ENCODE data around the gene TMBIM6.

- TF ChIP-seq, protein P1, sequence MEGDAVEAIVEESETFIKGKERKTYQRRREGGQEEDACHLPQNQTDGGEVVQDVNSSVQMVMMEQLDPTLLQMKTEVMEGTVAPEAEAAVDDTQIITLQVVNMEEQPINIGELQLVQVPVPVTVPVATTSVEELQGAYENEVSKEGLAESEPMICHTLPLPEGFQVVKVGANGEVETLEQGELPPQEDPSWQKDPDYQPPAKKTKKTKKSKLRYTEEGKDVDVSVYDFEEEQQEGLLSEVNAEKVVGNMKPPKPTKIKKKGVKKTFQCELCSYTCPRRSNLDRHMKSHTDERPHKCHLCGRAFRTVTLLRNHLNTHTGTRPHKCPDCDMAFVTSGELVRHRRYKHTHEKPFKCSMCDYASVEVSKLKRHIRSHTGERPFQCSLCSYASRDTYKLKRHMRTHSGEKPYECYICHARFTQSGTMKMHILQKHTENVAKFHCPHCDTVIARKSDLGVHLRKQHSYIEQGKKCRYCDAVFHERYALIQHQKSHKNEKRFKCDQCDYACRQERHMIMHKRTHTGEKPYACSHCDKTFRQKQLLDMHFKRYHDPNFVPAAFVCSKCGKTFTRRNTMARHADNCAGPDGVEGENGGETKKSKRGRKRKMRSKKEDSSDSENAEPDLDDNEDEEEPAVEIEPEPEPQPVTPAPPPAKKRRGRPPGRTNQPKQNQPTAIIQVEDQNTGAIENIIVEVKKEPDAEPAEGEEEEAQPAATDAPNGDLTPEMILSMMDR (IDR thresholded peaks at IDR 0.05): no peak
- TF ChIP-seq POLR2A (IDR thresholded peaks at IDR 0.05; ENCODE audit: low read depth): no peak
- no peak for TF ChIP-seq POLR2AphosphoS5 (IDR thresholded peaks at IDR 0.05)
Measured at GRCh38 chr12:49692851-49693250, 48.5 kb upstream of the TMBIM6 start.

Data from esophagus muscularis mucosa (tissue), 3 donors.